Prostate gland (tissue), 2 donors: ENCODE data around the gene CHRD.

ENCODE experiments used
- POLR2AphosphoS5 ChIP-seq: sonication (generic); formaldehyde crosslinking; IDR thresholded peaks from one replicate; pipeline ENCODE4 v1.6.1; 2017; ENCODE audit warnings: antibody characterized with exemption
- TF ChIP-seq, protein P1 (sequence below), 4 experiments: fragments of 200-600 bp in 2 of 4; fragments of 450-650 bp in 2 of 4; sonication (generic) in 2 of 4; IDR thresholded peaks; 1 replicate in 3 of 4; 2 replicates in 1 of 4; pipeline ENCODE4 v1.5.1; 2016 to 2019; ENCODE audit warnings: antibody characterized with exemption in 4 of 4, mild to moderate bottlenecking in 2 of 4, moderate library complexity in 2 of 4

DNA sequence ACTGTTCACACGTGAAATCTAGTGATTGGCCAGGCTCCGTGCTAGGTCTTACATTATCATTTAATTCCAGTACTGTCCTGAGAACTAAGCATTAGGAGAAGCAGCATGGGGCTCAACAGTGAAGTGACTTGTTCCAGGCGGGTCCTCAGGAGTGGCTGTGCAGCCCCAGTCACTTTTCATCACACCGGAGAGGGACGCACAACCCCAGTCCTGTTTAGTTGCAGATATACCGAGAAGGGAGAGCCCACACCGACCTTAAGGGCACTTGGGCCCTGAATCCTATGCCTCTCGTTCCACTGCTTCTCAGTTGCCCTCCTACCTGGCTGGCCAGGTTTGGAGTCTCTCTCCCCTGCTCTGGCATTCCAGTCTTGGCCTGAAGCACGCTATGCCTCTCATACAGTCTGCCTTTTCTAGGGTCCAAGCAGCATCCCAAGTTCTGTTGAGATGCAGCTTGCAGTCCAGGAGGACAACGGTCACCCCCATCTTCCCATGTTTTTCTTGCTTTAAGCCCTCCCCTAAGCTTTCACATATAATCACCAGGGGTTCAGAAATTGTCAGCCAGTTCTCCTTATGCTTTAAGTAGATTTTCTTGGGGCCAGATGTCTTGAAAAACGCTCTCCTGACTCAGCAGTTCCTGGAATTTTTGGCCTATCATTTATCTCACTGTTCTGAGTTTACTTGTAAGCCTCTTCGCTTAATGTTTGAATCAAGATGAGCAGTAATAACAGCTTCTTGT, 32.4 kb upstream of the CHRD start:
- TF ChIP-seq, protein P1, sequence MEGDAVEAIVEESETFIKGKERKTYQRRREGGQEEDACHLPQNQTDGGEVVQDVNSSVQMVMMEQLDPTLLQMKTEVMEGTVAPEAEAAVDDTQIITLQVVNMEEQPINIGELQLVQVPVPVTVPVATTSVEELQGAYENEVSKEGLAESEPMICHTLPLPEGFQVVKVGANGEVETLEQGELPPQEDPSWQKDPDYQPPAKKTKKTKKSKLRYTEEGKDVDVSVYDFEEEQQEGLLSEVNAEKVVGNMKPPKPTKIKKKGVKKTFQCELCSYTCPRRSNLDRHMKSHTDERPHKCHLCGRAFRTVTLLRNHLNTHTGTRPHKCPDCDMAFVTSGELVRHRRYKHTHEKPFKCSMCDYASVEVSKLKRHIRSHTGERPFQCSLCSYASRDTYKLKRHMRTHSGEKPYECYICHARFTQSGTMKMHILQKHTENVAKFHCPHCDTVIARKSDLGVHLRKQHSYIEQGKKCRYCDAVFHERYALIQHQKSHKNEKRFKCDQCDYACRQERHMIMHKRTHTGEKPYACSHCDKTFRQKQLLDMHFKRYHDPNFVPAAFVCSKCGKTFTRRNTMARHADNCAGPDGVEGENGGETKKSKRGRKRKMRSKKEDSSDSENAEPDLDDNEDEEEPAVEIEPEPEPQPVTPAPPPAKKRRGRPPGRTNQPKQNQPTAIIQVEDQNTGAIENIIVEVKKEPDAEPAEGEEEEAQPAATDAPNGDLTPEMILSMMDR (IDR thresholded peaks at IDR 0.05), result no peak
- no peak for TF ChIP-seq POLR2AphosphoS5
